Hepatocyte (in vitro differentiated cells): ENCODE measurements around the gene NCOA7. TPM values are rescaled to one million over a fixed set of nuclear protein-coding genes. Genes with fewer than 3 reads are reported as not detected.

Source experiments
- DNase-seq: peaks from one replicate; pipeline ENCODE4 v3.0.0-alpha.2; 2016; ENCODE audit warnings: low spot score
- H2AFZ ChIP-seq: fragments of 200-600 bp; sonication (generic); 2 replicates; pipeline ENCODE4 v1.6.0; 2016; ENCODE audit warnings: antibody characterized with exemption, mild to moderate bottlenecking
- H3K27ac ChIP-seq: fragments of 200-600 bp; sonication (generic); 2 replicates; pipeline ENCODE4 v1.5.1; 2016; ENCODE audit warnings: mild to moderate bottlenecking
- H3K27me3 ChIP-seq: fragments of 200-600 bp; sonication (generic); 2 replicates; pipeline ENCODE4 v1.6.1; 2016
- H3K36me3 ChIP-seq: fragments of 200-600 bp; sonication (generic); replicated peaks from 2 replicates; pipeline ENCODE4 v1.5.1; 2016; ENCODE audit warnings: low read depth; ENCODE audit not compliant: insufficient read depth
- H3K4me1 ChIP-seq: fragments of 200-600 bp; sonication (generic); 2 replicates; pipeline ENCODE4 v1.5.1; 2016; ENCODE audit warnings: mild to moderate bottlenecking, moderate library complexity; ENCODE audit not compliant: insufficient read depth
- H3K4me2 ChIP-seq: fragments of 200-600 bp; sonication (generic); 2 replicates; pipeline ENCODE4 v1.6.0; 2016
- H3K4me3 ChIP-seq: fragments of 200-600 bp; sonication (generic); 2 replicates; pipeline ENCODE4 v1.5.1; 2016; ENCODE audit warnings: mild to moderate bottlenecking
- H3K79me2 ChIP-seq: fragments of 200-600 bp; sonication (generic); 2 replicates; pipeline ENCODE4 v1.6.0; 2017; ENCODE audit warnings: mild to moderate bottlenecking
- H3K9me2 ChIP-seq: fragments of 200-600 bp; sonication (generic); replicated peaks from 2 replicates; pipeline ENCODE4 v1.6.0; 2017; ENCODE audit warnings: mild to moderate bottlenecking; ENCODE audit not compliant: insufficient read depth
- H3K9me3 ChIP-seq: fragments of 200-600 bp; sonication (generic); 2 replicates; pipeline ENCODE4 v1.5.1; 2016; ENCODE audit warnings: low read depth, mild to moderate bottlenecking
- H4K20me1 ChIP-seq: fragments of 200-600 bp; sonication (generic); 2 replicates; pipeline ENCODE4 v1.6.0; 2016; ENCODE audit warnings: mild to moderate bottlenecking; ENCODE audit not compliant: insufficient read depth, poor library complexity, severe bottlenecking
- CTCF ChIP-seq: fragments of 200-600 bp; sonication (generic); IDR thresholded peaks from 2 replicates; pipeline ENCODE4 v1.5.1; 2016; ENCODE audit warnings: antibody characterized with exemption, mild to moderate bottlenecking; ENCODE audit not compliant: poor library complexity
- EZH2 ChIP-seq: fragments of 200-600 bp; sonication (generic); IDR thresholded peaks from 2 replicates; pipeline ENCODE4 v1.6.1; 2016; ENCODE audit warnings: antibody characterized with exemption, mild to moderate bottlenecking, borderline replicate concordance
- EZH2phosphoT487 ChIP-seq: fragments of 200-600 bp; sonication (generic); IDR thresholded peaks from one replicate; pipeline ENCODE4 v1.6.1; 2018; ENCODE audit warnings: antibody characterized with exemption, mild to moderate bottlenecking, low read depth, moderate library complexity; ENCODE audit not compliant: unreplicated experiment, severe bottlenecking
- WGBS: methylation state at CpG from one replicate; pipeline ENCODE4 v1.1.6; 2016; ENCODE audit warnings: low lambda C conversion rate; ENCODE audit errors: missing lambda C conversion rate; 5-methylcytosine and 5-hydroxymethylcytosine counted together
- polyA plus RNA-seq: library from polyadenylated mRNA; unstranded; fragments of >200 nt; fragmentation: Nextera tagmentation; extraction: Ambion mirVana; gene quantifications from 2 replicates; pipeline ENCODE4 v1.2.1, GENCODE V29; 2016
- total RNA-seq: library from RNA; depleted of rRNA; stranded (reverse); fragments of >200 nt; gene quantifications from 2 replicates; pipeline ENCODE4 v1.2.3, GENCODE V29; 2014

The NCOA7 gene
- total and polyA plus RNA-seq, 2 experiments from 2014 or later = 17.3 to 42.0 TPM

GRCh38 chr6:125753937-125754259 is 36.9 kb upstream of the NCOA7 start:
- peaks cover 5% of the 10 kb centered on the region for H3K4me1 ChIP-seq
- H3K27ac ChIP-seq = no peak overlapping the region
- no peak for TF ChIP-seq EZH2
- H3K79me2 ChIP-seq = no peaks in the 10 kb centered on the region
- no peak overlapping the region for H3K4me2 ChIP-seq
- H4K20me1 ChIP-seq = no peaks in the 10 kb centered on the region
- peaks cover 35% of the 10 kb centered on the region for H3K27me3 ChIP-seq
- no peaks in the 10 kb centered on the region for H3K9me3 ChIP-seq
- DNase-seq = no peak
- H3K4me3 ChIP-seq = no peak overlapping the region
- no peaks in the 10 kb centered on the region for H3K9me2 ChIP-seq
- H2AFZ ChIP-seq = no peak overlapping the region
- H3K36me3 ChIP-seq = no peaks in the 10 kb centered on the region

- Histone ChIP-seq H2AFZ (no peak overlapping the region), H3K27me3 (peaks cover 34% of the 10 kb centered on the region), H4K20me1 (no peaks in the 10 kb centered on the region), H3K4me3 (no peak overlapping the region), H3K4me2 (no peak overlapping the region), H3K4me1 (peaks cover 5% of the 10 kb centered on the region), H3K9me2 (no peaks in the 10 kb centered on the region), H3K79me2 (no peaks in the 10 kb centered on the region), H3K9me3 (no peaks in the 10 kb centered on the region), H3K27ac (no peak overlapping the region), H3K36me3 (no peaks in the 10 kb centered on the region)
- WGBS = 48% methylated on average over 2 of the region's 2 CpGs
- no peak for TF ChIP-seq EZH2phosphoT487
- no peak for TF ChIP-seq EZH2
- TF ChIP-seq CTCF = no peak
- DNase-seq = no peak
These were observed 36.2 kb upstream of the NCOA7 start for GRCh38 chr6:125754566-125754965.

- no peak overlapping the region for H2AFZ ChIP-seq
- no peaks in the 10 kb centered on the region for H3K9me2 ChIP-seq
- H3K27me3 ChIP-seq = peaks cover 6% of the 10 kb centered on the region
- H3K4me1 ChIP-seq = no peaks in the 10 kb centered on the region
- no peaks in the 10 kb centered on the region for H4K20me1 ChIP-seq
- no peaks in the 10 kb centered on the region for H3K79me2 ChIP-seq
- no peaks in the 10 kb centered on the region for H3K36me3 ChIP-seq
- WGBS = 86% methylated on average over 42 of the region's 42 CpGs
- DNase-seq = no peak
- no peak overlapping the region for H3K27ac ChIP-seq
- no peak overlapping the region for H3K4me3 ChIP-seq
- no peaks in the 10 kb centered on the region for H3K9me3 ChIP-seq
- peak; percentile 15 for TF ChIP-seq CTCF
- no peak for TF ChIP-seq EZH2phosphoT487
- TF ChIP-seq EZH2 = no peak
- no peak overlapping the region for H3K4me2 ChIP-seq
These were observed 31.4 kb upstream of the NCOA7 start for GRCh38 chr6:125759184-125759902.

- Histone ChIP-seq H3K9me2 (no peaks in the 10 kb centered on the region), H4K20me1 (no peaks in the 10 kb centered on the region), H3K36me3 (no peaks in the 10 kb centered on the region), H3K27me3 (peaks cover 6% of the 10 kb centered on the region), H2AFZ (no peak overlapping the region), H3K4me3 (no peak overlapping the region), H3K4me2 (no peak overlapping the region), H3K9me3 (no peaks in the 10 kb centered on the region), H3K4me1 (no peaks in the 10 kb centered on the region), H3K79me2 (no peaks in the 10 kb centered on the region), H3K27ac (no peak overlapping the region)
- TF ChIP-seq CTCF (no peak), EZH2 (no peak), EZH2phosphoT487 (no peak)
- 86% methylated on average over 5 of the region's 5 CpGs for WGBS
- DNase-seq = no peak
These were observed 30.8 kb upstream of the NCOA7 start for GRCh38 chr6:125759959-125760457.
